Measurements from ENCODE around the gene APC. TPM values are rescaled to one million over a fixed set of nuclear protein-coding genes. Genes with fewer than 3 reads are reported as not detected.

Gene APC
- total RNA-seq, 2 donors from 2014 or later = 36.0 to 36.8 TPM

GRCh38 chr5:112846556-112846955, 108.9 kb downstream of the APC start:
- intact Hi-C loops (cut with DNase I) = loop anchor here (5.0 kb wide), 1 partner anchor 294 kb away; no protein-coding TSS in a partner anchor
- no peak overlapping the region for H3K9ac ChIP-seq (ENCODE audit: low read depth in 2 of 2, low read length in 2 of 2)

DNA sequence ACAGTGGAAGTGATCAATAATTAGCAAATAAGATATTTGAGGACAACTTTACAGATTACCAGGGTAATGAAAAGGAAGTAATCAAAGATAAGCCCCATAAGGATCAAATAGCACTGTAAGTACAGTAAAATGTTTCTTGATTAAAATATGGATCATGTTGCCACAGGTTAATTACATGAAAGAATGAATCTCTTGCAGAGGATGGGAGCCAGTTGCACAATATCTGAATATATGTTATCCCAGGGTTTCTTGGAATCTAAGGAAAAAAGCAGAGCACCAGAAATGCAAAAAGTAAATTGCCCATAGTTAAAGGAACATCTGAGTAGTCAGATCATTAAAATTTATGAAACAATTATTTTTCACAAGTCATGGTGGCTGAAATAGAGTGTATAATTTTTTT, 109.6 kb downstream of the APC start:
- no peak for TF ChIP-seq CTCF (IDR thresholded peaks at IDR 0.05)
- H3K9me3 ChIP-seq = no peaks in the 10 kb centered on the region
- intact Hi-C loops (cut with DNase I) = loop anchor here (5.0 kb wide), 1 partner anchor 295 kb away; no protein-coding TSS in a partner anchor

More at GRCh38 chr5:112846556-112846955, 108.9 kb downstream of the APC start:
- no peaks in the 10 kb centered on the region for H3K27me3 ChIP-seq
- H3K9me3 ChIP-seq = no peaks in the 10 kb centered on the region
- no peaks in the 10 kb centered on the region for H3K4me1 ChIP-seq
- no peak for DNase-seq
- no peaks in the 10 kb centered on the region for H3K36me3 ChIP-seq
- H3K4me3 ChIP-seq = no peak overlapping the region
- H3K27ac ChIP-seq = no peak overlapping the region
- no peak for TF ChIP-seq CTCF (IDR thresholded peaks at IDR 0.05)

DNA sequence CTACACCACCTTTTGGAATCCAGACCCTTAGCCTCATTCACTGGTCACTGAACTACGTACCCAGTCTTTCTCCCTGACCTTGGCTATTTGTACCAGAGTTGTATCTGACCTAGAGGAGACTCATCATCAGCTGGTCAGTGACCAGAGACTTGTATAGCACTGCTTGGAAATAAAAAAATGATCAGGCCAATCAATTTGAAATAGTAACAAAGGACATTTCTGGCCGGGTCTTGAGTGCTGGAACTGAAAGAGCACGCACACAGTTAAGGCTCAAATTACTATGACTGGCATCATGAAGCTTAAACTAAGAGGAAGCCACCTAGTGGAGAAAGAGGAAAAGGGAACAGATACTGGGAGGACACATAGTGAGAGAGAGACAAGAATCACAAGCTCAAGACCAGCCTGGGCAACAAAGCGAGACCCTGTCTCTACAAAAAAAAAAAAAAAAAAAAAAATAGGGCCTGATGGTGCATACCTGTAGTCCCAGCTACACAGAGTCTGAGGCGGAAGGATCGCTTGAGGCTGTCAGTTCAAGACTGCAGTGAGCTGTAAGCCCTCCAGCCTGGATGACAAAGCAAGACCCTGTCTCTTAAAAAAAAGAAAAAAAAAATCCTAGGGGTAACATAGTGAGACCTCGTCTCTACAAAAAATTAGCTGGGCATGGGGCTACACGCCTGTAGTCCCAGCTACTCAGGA, 110.6 kb downstream of the APC start:
- Histone ChIP-seq H3K9me3 (no peaks in the 10 kb centered on the region), H3K27me3 (no peaks in the 10 kb centered on the region), H3K4me1 (no peaks in the 10 kb centered on the region), H3K9ac (ENCODE audit: low read depth in 2 of 2, low read length in 2 of 2) (no peak overlapping the region), H3K36me3 (no peaks in the 10 kb centered on the region), H3K4me3 (no peak overlapping the region), H3K27ac (no peak overlapping the region)
- TF ChIP-seq CTCF (IDR thresholded peaks at IDR 0.05) = peak; percentile 61
- intact Hi-C loops (cut with DNase I) = loop anchor here (5.0 kb wide), 1 partner anchor 296 kb away; no protein-coding TSS in a partner anchor
- DNase-seq = no peak

More for the DNA sequence above, 109.6 kb downstream of the APC start:
- H3K27ac ChIP-seq = no peak overlapping the region
- DNase-seq = no peak
- no peaks in the 10 kb centered on the region for H3K36me3 ChIP-seq
- H3K4me3 ChIP-seq = no peak overlapping the region
- H3K4me1 ChIP-seq = no peaks in the 10 kb centered on the region
- no peaks in the 10 kb centered on the region for H3K27me3 ChIP-seq
- H3K9ac ChIP-seq (ENCODE audit: low read depth in 2 of 2, low read length in 2 of 2) = no peak overlapping the region

GRCh38 chr5:112849912-112850311, 112.2 kb downstream of the APC start:
- no peaks in the 10 kb centered on the region for H3K9me3 ChIP-seq
- intact Hi-C loops (cut with DNase I) = loop anchor here (5.0 kb wide), 1 partner anchor 298 kb away; no protein-coding TSS in a partner anchor
- H3K4me3 ChIP-seq = no peak overlapping the region
- DNase-seq = no peak
- no peaks in the 10 kb centered on the region for H3K36me3 ChIP-seq
- H3K27ac ChIP-seq = no peak overlapping the region
- TF ChIP-seq CTCF (IDR thresholded peaks at IDR 0.05) = no peak
- no peak overlapping the region for H3K9ac ChIP-seq (ENCODE audit: low read depth in 2 of 2, low read length in 2 of 2)
- no peaks in the 10 kb centered on the region for H3K4me1 ChIP-seq
- H3K27me3 ChIP-seq = no peaks in the 10 kb centered on the region

- intact Hi-C loops (cut with DNase I) = no loop called here
- Histone ChIP-seq H3K9me3 (no peaks in the 10 kb centered on the region), H3K36me3 (no peaks in the 10 kb centered on the region), H3K4me3 (no peak overlapping the region), H3K9ac (ENCODE audit: low read depth in 2 of 2, low read length in 2 of 2) (no peak overlapping the region), H3K27me3 (peaks cover 5% of the 10 kb centered on the region), H3K4me1 (no peaks in the 10 kb centered on the region), H3K27ac (no peak overlapping the region)
- no peak for TF ChIP-seq CTCF (IDR thresholded peaks at IDR 0.05)
- no peak for DNase-seq
These were observed 117.0 kb downstream of the APC start for GRCh38 chr5:112854651-112855050.

Data from colonic mucosa (tissue), 4 donors.